NT2/D1 (cell line): ENCODE results near the gene TBC1D9.

Source experiments
- DNase-seq: peaks from one replicate; pipeline ENCODE4 v3.0.0-alpha.2; 2011; ENCODE audit warnings: low read depth, low spot score
- H3K27me3 ChIP-seq: 2 replicates; pipeline ENCODE4 v1.6.0; 2011; ENCODE audit warnings: mild to moderate bottlenecking; ENCODE audit not compliant: insufficient read length, insufficient read depth
- H3K36me3 ChIP-seq: 2 replicates; pipeline ENCODE4 v1.6.1; 2011; ENCODE audit warnings: mild to moderate bottlenecking, low read length, mixed read lengths; ENCODE audit not compliant: insufficient read depth, insufficient read length
- H3K4me1 ChIP-seq: 2 replicates; pipeline ENCODE4 v1.5.1; 2011; ENCODE audit not compliant: insufficient read depth, insufficient read length
- H3K4me3 ChIP-seq: 2 replicates; pipeline ENCODE4 v1.5.1; 2011; ENCODE audit warnings: low read depth; ENCODE audit not compliant: insufficient read length
- H3K9ac ChIP-seq: 2 replicates; pipeline ENCODE4 v1.6.0; 2011; ENCODE audit warnings: low read depth; ENCODE audit not compliant: insufficient read length
- H3K9me3 ChIP-seq: 2 replicates; pipeline ENCODE4 v1.5.1; 2011; ENCODE audit warnings: mild to moderate bottlenecking, low read length; ENCODE audit not compliant: insufficient read depth
- SUZ12 ChIP-seq: IDR thresholded peaks from 2 replicates; pipeline ENCODE4 v1.6.1; 2011; ENCODE audit not compliant: insufficient read length, insufficient read depth; ENCODE audit errors: extremely low read depth
- YY1 ChIP-seq: IDR thresholded peaks from 2 replicates; pipeline ENCODE4 v1.6.1; 2011; ENCODE audit not compliant: insufficient read length, insufficient read depth
- ZNF274 ChIP-seq: IDR thresholded peaks from 2 replicates; pipeline ENCODE4 v1.6.1; 2011; ENCODE audit warnings: mild to moderate bottlenecking, low read depth, low read length

Gene TBC1D9

DNA sequence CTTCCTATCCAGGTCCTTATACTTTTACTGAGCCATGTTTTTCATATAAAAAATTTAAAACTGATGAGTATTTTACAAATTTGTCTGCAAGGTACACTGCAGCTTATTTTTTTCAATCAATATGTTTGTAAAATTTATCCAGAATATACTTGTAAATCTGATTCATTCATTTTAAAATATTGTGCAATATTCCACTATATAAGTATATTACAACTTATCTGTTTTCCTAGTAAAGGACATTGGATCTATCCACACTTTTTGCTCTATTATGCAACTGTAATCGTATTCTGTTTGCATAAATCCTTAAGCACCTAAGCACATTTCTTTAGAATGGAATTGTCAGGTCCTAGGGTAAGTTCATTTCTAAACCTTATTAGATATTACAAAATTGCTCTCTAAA lies 49.5 kb downstream of the TBC1D9 start:
- Histone ChIP-seq H3K4me1 (no peaks in the 10 kb centered on the region), H3K9ac (no peak overlapping the region), H3K36me3 (no peaks in the 10 kb centered on the region), H3K27me3 (no peaks in the 10 kb centered on the region), H3K4me3 (no peak overlapping the region), H3K9me3 (no peaks in the 10 kb centered on the region)
- no peak for DNase-seq
- TF ChIP-seq SUZ12 (no peak), ZNF274 (no peak), YY1 (no peak)

DNA sequence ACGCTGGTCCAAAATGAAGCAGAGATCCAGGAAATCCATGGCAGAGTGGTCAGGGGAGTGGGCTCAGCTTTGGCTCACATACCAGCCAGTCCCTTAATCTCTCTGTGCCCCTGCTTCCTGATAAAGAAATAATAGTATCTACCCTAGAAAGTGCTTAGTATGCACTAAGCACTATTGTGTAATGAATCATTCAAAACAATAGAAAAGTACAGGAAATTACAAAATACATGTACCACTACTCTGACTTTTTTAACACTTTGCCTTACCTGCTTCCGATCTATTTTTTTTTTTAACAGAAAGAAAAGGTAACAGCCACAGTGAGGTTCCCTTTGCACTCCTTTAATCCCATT lies 49.9 kb downstream of the TBC1D9 start:
- TF ChIP-seq YY1 (no peak), ZNF274 (no peak), SUZ12 (no peak)

DNA sequence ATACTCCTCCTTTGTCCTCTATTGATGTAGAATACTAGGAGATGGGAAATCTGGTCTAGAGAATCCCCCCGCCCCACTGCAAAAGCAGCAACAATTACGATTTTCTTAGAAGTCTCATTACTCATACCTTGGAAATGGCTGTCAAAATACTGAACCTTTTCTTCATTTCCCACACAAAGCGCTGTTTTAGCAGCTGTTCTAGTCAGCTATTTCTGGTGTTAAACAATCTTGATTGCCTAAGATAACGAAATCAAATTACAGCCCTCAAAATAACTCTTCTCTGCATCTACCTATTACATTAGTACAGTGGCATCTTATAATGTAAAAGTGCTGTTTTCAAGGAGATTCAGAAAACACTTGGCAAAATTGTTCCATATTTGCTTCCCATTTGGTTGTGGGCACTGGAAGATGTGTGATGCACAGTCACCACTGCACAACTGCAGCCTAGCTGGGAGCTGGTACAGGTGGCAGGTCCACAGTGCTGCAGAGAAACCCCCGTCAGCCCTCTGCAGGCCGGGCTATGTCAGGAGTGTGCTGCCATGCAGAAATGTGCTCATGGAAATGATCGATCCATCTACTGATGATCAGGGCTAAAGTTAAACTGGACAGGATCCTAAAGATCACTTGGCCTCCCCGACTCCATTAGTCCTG lies 50.4 kb downstream of the TBC1D9 start:
- Histone ChIP-seq H3K4me1 (no peaks in the 10 kb centered on the region), H3K36me3 (peaks cover 5% of the 10 kb centered on the region), H3K4me3 (no peak overlapping the region), H3K27me3 (no peaks in the 10 kb centered on the region), H3K9me3 (no peaks in the 10 kb centered on the region), H3K9ac (no peak overlapping the region)
- DNase-seq, result no peak
- no peak for TF ChIP-seq YY1
- no peak for TF ChIP-seq ZNF274
- TF ChIP-seq SUZ12, result no peak

More for the DNA sequence above, 49.9 kb downstream of the TBC1D9 start:
- DNase-seq, result no peak
- H3K27me3 ChIP-seq, result no peaks in the 10 kb centered on the region
- no peak overlapping the region for H3K4me3 ChIP-seq
- no peaks in the 10 kb centered on the region for H3K9me3 ChIP-seq
- no peak overlapping the region for H3K9ac ChIP-seq
- H3K36me3 ChIP-seq, result peaks cover under 1% of the 10 kb centered on the region
- H3K4me1 ChIP-seq, result no peaks in the 10 kb centered on the region

DNA sequence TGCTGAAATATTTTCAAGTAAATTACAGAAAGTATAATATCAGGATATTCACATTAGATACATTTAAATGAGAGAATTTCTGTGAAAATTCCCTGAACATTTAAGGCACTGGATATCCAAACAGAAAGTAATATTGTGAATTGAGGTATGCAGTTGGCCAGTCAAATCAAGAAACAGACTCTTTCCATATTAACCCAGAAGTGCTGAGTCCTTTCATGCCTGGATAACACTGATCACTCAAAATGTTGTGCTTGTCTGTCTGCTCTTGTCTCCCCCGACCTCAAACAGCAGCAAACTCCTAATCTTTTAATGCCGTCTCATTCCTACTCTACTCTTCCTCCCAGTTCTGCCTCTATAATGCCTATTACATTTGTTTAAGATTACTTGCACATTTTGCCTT lies 51.2 kb downstream of the TBC1D9 start:
- H3K27me3 ChIP-seq, result no peaks in the 10 kb centered on the region
- TF ChIP-seq SUZ12, result no peak
- TF ChIP-seq YY1, result no peak
- TF ChIP-seq ZNF274, result no peak
- H3K9ac ChIP-seq, result no peak overlapping the region
- no peaks in the 10 kb centered on the region for H3K4me1 ChIP-seq
- no peaks in the 10 kb centered on the region for H3K9me3 ChIP-seq
- DNase-seq, result no peak
- no peak overlapping the region for H3K4me3 ChIP-seq
- peaks cover 6% of the 10 kb centered on the region for H3K36me3 ChIP-seq

DNA sequence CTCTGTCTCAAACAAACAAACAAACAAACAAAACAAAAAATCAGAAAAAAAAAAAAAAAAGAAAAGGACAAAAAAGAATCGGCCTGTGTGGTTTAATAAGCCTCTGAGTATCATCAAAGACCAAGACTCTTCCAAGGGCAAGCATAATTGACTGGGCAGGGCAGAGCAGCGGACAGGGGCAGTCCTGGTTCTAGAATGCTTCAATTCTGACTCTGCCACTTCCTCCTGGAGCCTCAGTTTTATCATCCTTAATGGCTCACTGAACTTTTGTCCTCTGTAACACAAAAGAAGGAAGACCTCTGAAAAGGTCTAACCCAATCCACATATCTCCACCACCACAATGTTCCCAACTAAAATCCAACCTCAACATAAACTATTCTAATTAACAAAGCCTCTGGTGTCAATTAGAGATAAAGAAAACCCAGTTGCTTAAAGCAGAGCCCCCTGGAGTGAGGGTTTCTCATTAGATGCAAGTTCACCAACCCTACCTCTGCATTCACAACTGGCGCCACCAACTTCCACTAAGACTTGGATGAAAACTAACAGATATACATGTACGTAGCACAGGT lies 51.7 kb downstream of the TBC1D9 start:
- H3K9ac ChIP-seq, result no peak overlapping the region
- no peak overlapping the region for H3K4me3 ChIP-seq
- no peaks in the 10 kb centered on the region for H3K27me3 ChIP-seq
- H3K9me3 ChIP-seq, result no peaks in the 10 kb centered on the region
- peaks cover 6% of the 10 kb centered on the region for H3K36me3 ChIP-seq
- H3K4me1 ChIP-seq, result no peaks in the 10 kb centered on the region
- DNase-seq, result no peak
- TF ChIP-seq SUZ12 (no peak), ZNF274 (no peak), YY1 (no peak)

DNA sequence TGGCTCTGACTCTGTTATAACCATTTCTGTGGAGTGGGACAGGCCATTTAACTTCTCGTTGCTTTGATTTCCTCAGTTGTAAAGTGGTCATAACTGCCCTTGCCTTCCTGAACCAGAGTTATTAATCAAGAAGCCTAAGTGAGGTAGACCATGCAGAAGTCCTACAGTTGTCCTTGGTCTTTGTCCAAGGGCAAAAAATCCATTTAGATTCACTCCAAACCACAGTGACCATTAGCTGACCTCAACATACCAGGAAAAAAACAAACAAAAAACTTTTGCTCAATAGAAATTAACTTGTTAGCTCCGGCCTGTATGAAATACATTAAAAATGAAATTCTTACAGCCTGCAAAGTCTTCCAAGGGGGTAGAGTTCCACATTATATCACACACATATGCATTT lies 52.7 kb downstream of the TBC1D9 start:
- Histone ChIP-seq H3K4me1 (no peaks in the 10 kb centered on the region), H3K27me3 (no peaks in the 10 kb centered on the region), H3K4me3 (no peak overlapping the region), H3K9ac (no peak overlapping the region), H3K36me3 (peaks cover 6% of the 10 kb centered on the region), H3K9me3 (no peaks in the 10 kb centered on the region)
- TF ChIP-seq SUZ12, result no peak
- no peak for TF ChIP-seq ZNF274
- TF ChIP-seq YY1, result no peak
- DNase-seq, result no peak

DNA sequence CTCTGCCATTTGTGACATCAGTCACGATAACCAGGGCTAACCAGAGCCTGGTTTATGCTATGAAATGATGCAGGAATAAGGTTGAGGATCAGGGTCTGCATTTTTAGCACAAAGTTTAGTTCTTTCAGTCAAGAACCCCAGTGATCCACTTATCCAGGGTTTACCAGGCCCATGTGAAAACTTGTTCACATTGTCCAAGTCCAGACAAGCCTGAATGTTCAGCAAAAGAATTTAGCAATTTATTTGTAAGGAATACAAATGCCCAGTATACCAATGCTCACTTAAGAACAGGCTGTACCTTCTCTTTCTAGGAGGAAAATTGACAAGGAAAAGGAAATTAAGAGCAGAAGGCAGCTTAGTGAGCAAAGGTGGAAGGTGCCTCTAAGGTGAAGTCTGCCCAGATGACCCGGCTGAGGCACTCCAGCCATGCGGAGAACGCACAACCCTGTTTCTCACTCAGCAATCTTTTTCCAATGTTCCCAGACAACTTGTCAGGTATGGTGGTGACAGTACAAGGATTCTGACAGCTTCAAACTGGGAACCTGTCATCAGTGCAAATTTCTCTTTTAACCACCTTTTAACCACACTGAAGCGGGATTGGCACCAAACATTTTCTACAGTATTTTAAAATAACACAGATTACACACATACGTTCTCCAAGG lies 54.0 kb downstream of the TBC1D9 start:
- Histone ChIP-seq H3K4me3 (no peak overlapping the region), H3K4me1 (peaks cover 2% of the 10 kb centered on the region), H3K9ac (no peak overlapping the region), H3K9me3 (no peaks in the 10 kb centered on the region), H3K27me3 (no peaks in the 10 kb centered on the region), H3K36me3 (peaks cover 6% of the 10 kb centered on the region)
- DNase-seq, result no peak
- no peak for TF ChIP-seq YY1
- no peak for TF ChIP-seq SUZ12
- TF ChIP-seq ZNF274, result no peak
